A549 (cell line): ENCODE results near the gene GUCA2B. TPM values are rescaled to one million over a fixed set of nuclear protein-coding genes. Genes with fewer than 3 reads are reported as not detected.
A peak's percentile ranks its signal among the peaks of the same experiment; 100 is the strongest.

Source experiments
- ATAC-seq, 2 experiments: fragments of 200-7000 bp in 1 of 2; fragments of >200 bp in 1 of 2; cut with Nextera tagmentation in 1 of 2; cut with Tn5 transposase in 1 of 2; 3 replicates each; pipeline versions ENCODE4 v1.8.0 to v1.9.1; 2018 to 2020; ENCODE audit warnings: mild to moderate bottlenecking in 1 of 2, moderate library complexity in 1 of 2
- CTCF ChIA-PET: fragments of 300-600 bp; sonication (Branson Sonifier 250); formaldehyde crosslinking; extraction: SDS; loops from one replicate; lab custom pipeline; 2021; ENCODE audit warnings: antibody characterized with exemption, inconsistent platforms; lab: Yijun Ruan, JAX
- POLR2A ChIA-PET: fragments of 350-600 bp; formaldehyde crosslinking; extraction: SDS; loops from one replicate; lab custom pipeline; 2021; ENCODE audit warnings: antibody characterized with exemption, inconsistent platforms; lab: Yijun Ruan, JAX
- DNase-seq, 2 experiments: peaks; one replicate each; pipeline versions ENCODE4 v3.0.0 to v3.0.0-alpha.2; 2011 to 2016; ENCODE audit warnings: low read depth in 1 of 2, low spot score in 1 of 2
- FAIRE-seq: peaks from 2 replicates; lab custom pipeline; 2011; peaks lifted over from hg19 to GRCh38; lab: Jason Lieb, UNC
- H3K27ac ChIP-seq, 2 experiments: fragments of >200 bp; sonication (Bioruptor Twin); formaldehyde crosslinking; 3 replicates each; pipeline ENCODE4 v1.5.1; 2016 to 2017
- H3K4me1 ChIP-seq: fragments of >200 bp; sonication (Bioruptor Twin); formaldehyde crosslinking; 3 replicates; pipeline ENCODE4 v1.6.1; 2016
- H3K4me2 ChIP-seq: fragments of >200 bp; sonication (Bioruptor Twin); formaldehyde crosslinking; 3 replicates; pipeline ENCODE4 v1.6.1; 2016
- H3K4me3 ChIP-seq: fragments of >200 bp; sonication (Bioruptor Twin); formaldehyde crosslinking; 3 replicates; pipeline ENCODE4 v1.5.1; 2016
- H3K9me3 ChIP-seq: fragments of >200 bp; sonication (Bioruptor Twin); formaldehyde crosslinking; 3 replicates; pipeline ENCODE4 v1.6.1; 2016
- CBX8 ChIP-seq: fragments of 200-600 bp; sonication (generic); IDR thresholded peaks from 2 replicates; pipeline ENCODE4 v1.6.1; 2016
- CEBPB ChIP-seq, 2 experiments: fragments of >200 bp in 1 of 2; sonication (Bioruptor Twin) in 1 of 2; formaldehyde crosslinking in 1 of 2; IDR thresholded peaks; 2 replicates each; pipeline ENCODE4 v1.6.1; 2012 to 2016
- CHD2 ChIP-seq: fragments of 150-350 bp; IDR thresholded peaks from 2 replicates; pipeline ENCODE4 v1.6.1; 2014; ENCODE audit warnings: low read length; ENCODE audit not compliant: partially characterized antibody
- EHMT2 ChIP-seq: fragments of 200-600 bp; sonication (generic); IDR thresholded peaks from 2 replicates; pipeline ENCODE4 v1.6.1; 2016; ENCODE audit warnings: antibody characterized with exemption, low read depth, mild to moderate bottlenecking, moderate library complexity
- EP300 ChIP-seq, 2 experiments: fragments of >200 bp; sonication (Bioruptor Twin); formaldehyde crosslinking; IDR thresholded peaks; 2 replicates in 1 of 2; 3 replicates in 1 of 2; pipeline ENCODE4 v1.6.1; 2016 to 2017
- ESRRA ChIP-seq: fragments of 150-350 bp; IDR thresholded peaks from 2 replicates; pipeline ENCODE4 v1.6.1; 2014; ENCODE audit warnings: mild to moderate bottlenecking, low read length, borderline replicate concordance
- HOXB13 ChIP-seq: fragments of 250-450 bp; sonication (Bioruptor Pico); IDR thresholded peaks from 2 replicates; pipeline ENCODE4 v1.5.0; 2020; ENCODE audit warnings: low read depth, mild to moderate bottlenecking, moderate library complexity
- HOXB5 ChIP-seq: fragments of 250-450 bp; sonication (Bioruptor Pico); IDR thresholded peaks from 2 replicates; pipeline ENCODE4 v1.5.0; 2020; ENCODE audit warnings: mild to moderate bottlenecking, moderate library complexity
- JUN ChIP-seq, 2 experiments: fragments of >200 bp; sonication (Bioruptor Twin); formaldehyde crosslinking; IDR thresholded peaks; 2 replicates in 1 of 2; 3 replicates in 1 of 2; pipeline ENCODE4 v1.6.1; 2016 to 2017
- MYC ChIP-seq: IDR thresholded peaks from 2 replicates; pipeline ENCODE4 v1.6.1; 2012; ENCODE audit warnings: mild to moderate bottlenecking, inconsistent platforms, low read length, improper control_type of control experiment, borderline replicate concordance
- PHF8 ChIP-seq: fragments of 200-600 bp; sonication (generic); IDR thresholded peaks from 2 replicates; pipeline ENCODE4 v1.6.1; 2016; ENCODE audit warnings: low read depth, mild to moderate bottlenecking, antibody characterized with exemption, moderate library complexity, borderline replicate concordance
- POLR2A ChIP-seq: IDR thresholded peaks from 2 replicates; pipeline ENCODE4 v1.6.1; 2012; ENCODE audit warnings: mild to moderate bottlenecking, low read length
- RAD21 ChIP-seq, 2 experiments: fragments of >200 bp in 1 of 2; sonication (Bioruptor Twin) in 1 of 2; formaldehyde crosslinking in 1 of 2; IDR thresholded peaks in 1 of 2; conservative IDR thresholded peaks in 1 of 2; 2 replicates in 1 of 2; 3 replicates in 1 of 2; pipeline ENCODE4 v1.6.1; 2012 to 2018; ENCODE audit warnings: inconsistent platforms in 1 of 2
- RARB ChIP-seq: fragments of 250-450 bp; sonication (Bioruptor Pico); IDR thresholded peaks from 2 replicates; pipeline ENCODE4 v1.8.0; 2021; ENCODE audit warnings: mild to moderate bottlenecking, moderate library complexity
- RNF2 ChIP-seq: fragments of 200-600 bp; sonication (generic); IDR thresholded peaks from 2 replicates; pipeline ENCODE4 v1.6.1; 2016; ENCODE audit warnings: low read depth, mild to moderate bottlenecking, antibody characterized with exemption, moderate library complexity, borderline replicate concordance
- SMC3 ChIP-seq: fragments of >200 bp; sonication (Bioruptor Twin); formaldehyde crosslinking; IDR thresholded peaks from 3 replicates; pipeline ENCODE4 v1.6.1; 2018; ENCODE audit warnings: inconsistent platforms
- SREBF2 ChIP-seq: fragments of 450-650 bp; IDR thresholded peaks from 2 replicates; pipeline ENCODE4 v1.6.1; 2014; ENCODE audit warnings: mild to moderate bottlenecking, moderate library complexity
- TFCP2L1 ChIP-seq: fragments of 250-450 bp; sonication (Bioruptor Pico); IDR thresholded peaks from 2 replicates; pipeline ENCODE4 v1.5.0; 2021; ENCODE audit warnings: mild to moderate bottlenecking
- ZC3H11A ChIP-seq: fragments of 450-650 bp; IDR thresholded peaks from 2 replicates; pipeline ENCODE4 v1.6.1; 2014; ENCODE audit warnings: antibody characterized with exemption, mild to moderate bottlenecking
- ZFP36 ChIP-seq: fragments of 450-650 bp; IDR thresholded peaks from 2 replicates; pipeline ENCODE4 v1.6.1; 2014; ENCODE audit warnings: borderline replicate concordance; ENCODE audit not compliant: partially characterized antibody
- ZNF302 ChIP-seq: fragments of 250-450 bp; sonication (Bioruptor Pico); IDR thresholded peaks from 2 replicates; pipeline ENCODE4 v1.9.0; 2021; ENCODE audit warnings: inconsistent platforms, mild to moderate bottlenecking, moderate library complexity
- ZSCAN20 ChIP-seq: fragments of 250-450 bp; sonication (Bioruptor Pico); IDR thresholded peaks from 2 replicates; pipeline ENCODE4 v1.8.0; 2022; ENCODE audit warnings: mild to moderate bottlenecking, moderate library complexity
- WGBS: methylation state at CpG from one replicate; pipeline ENCODE4 v1.1.6; 2017; ENCODE audit errors: missing lambda C conversion rate; 5-methylcytosine and 5-hydroxymethylcytosine counted together
- polyA plus RNA-seq, 4 experiments: library from polyadenylated mRNA; depleted of rRNA in 3 of 4; stranded (reverse); fragments of >200 nt; fragmentation: RNase III in 1 of 4; extraction: RNeasy Plus Mini Kit Qiagen cat#74134 plus additional on column Dnase treatment in 1 of 4; gene quantifications; 2 replicates in 3 of 4; 3 replicates in 1 of 4; pipeline ENCODE4 v1.2.3, GENCODE V29; 2011 to 2017
- TF ChIP-seq, protein P1 (sequence below): fragments of >200 bp; sonication (Bioruptor Twin); formaldehyde crosslinking; IDR thresholded peaks from 2 replicates; pipeline ENCODE4 v1.6.1; 2016
- TF ChIP-seq, protein P2 (sequence below): fragments of >200 bp; sonication (Bioruptor Twin); formaldehyde crosslinking; IDR thresholded peaks from 3 replicates; pipeline ENCODE4 v1.5.1; 2016
- TF ChIP-seq, protein P3 (sequence below): IDR thresholded peaks from 2 replicates; pipeline ENCODE4 v1.6.1; 2012

The GUCA2B gene
- polyA plus RNA-seq, 2 of the 4 experiments (the other 2 are of a cell fraction): 0.17 TPM; not detected in 1

DNA sequence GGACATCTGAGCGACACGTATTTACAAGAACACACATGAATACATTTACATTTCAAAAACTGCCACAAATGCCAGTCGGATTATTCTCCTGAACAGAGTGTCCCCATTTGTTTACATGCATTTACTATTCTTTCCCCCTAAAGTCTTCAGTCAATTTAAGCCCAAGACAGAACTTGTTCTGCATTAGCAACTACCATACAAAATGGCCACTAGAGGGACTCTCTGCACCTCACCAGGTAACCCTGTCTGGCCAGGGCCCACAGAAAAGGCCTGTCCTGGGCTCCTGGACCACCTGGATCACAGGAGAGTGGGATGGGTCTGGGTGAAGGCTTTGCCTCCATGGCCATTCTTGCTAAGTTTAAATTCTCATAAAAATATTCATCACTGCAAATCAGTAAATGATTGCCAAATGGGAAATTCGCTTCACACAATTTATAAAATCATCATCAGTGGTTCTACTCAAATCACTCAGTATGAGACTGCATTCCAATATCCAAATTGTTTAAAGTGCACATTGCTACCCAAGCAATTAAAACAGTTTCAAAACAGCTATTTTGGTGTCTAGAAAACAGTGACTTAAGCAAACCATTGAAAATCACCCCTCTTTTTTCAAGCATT, 23.8 kb downstream of the GUCA2B start:
- Histone ChIP-seq H3K9me3 (no peaks in the 10 kb centered on the region), H3K4me2 (no peak overlapping the region), H3K27ac (no peak overlapping the region), H3K4me1 (no peaks in the 10 kb centered on the region), H3K4me3 (no peak overlapping the region)
- WGBS: 73% methylated on average over 4 of the region's 4 CpGs
- DNase-seq (peak; percentile 40 to 56), ATAC-seq (peak; percentile 51 to 77; a peak in 4 of 6 replicates), FAIRE-seq (no peak)
- CTCF ChIA-PET: interaction anchor here (0.8 to 1.4 kb wide), 6 partner anchors 9 to 603 kb away, joined by 3 to 8 read pairs (median 3); no protein-coding TSS in a partner anchor
- POLR2A ChIA-PET: interaction anchor here (0.6 kb wide), 1 partner anchor 86 kb away, joined by 6 read pairs; no protein-coding TSS in a partner anchor
- peak; percentile 70 to 74 for TF ChIP-seq RAD21 (conservative IDR thresholded peaks at IDR 0.05 in 1 of 2, IDR thresholded peaks at IDR 0.05 in 1 of 2)
- TF ChIP-seq TFCP2L1 (CRISPR knock-in tag): no peak
- TF ChIP-seq, protein P1, sequence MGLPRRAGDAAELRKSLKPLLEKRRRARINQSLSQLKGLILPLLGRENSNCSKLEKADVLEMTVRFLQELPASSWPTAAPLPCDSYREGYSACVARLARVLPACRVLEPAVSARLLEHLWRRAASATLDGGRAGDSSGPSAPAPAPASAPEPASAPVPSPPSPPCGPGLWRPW: no peak
- TF ChIP-seq, protein P2, sequence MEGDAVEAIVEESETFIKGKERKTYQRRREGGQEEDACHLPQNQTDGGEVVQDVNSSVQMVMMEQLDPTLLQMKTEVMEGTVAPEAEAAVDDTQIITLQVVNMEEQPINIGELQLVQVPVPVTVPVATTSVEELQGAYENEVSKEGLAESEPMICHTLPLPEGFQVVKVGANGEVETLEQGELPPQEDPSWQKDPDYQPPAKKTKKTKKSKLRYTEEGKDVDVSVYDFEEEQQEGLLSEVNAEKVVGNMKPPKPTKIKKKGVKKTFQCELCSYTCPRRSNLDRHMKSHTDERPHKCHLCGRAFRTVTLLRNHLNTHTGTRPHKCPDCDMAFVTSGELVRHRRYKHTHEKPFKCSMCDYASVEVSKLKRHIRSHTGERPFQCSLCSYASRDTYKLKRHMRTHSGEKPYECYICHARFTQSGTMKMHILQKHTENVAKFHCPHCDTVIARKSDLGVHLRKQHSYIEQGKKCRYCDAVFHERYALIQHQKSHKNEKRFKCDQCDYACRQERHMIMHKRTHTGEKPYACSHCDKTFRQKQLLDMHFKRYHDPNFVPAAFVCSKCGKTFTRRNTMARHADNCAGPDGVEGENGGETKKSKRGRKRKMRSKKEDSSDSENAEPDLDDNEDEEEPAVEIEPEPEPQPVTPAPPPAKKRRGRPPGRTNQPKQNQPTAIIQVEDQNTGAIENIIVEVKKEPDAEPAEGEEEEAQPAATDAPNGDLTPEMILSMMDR: peak; percentile 68
- TF ChIP-seq JUN (IDR thresholded peaks at IDR 0.05): no peak
- no peak for TF ChIP-seq ZFP36
- no peak for TF ChIP-seq HOXB5
- peak; percentile 62 for TF ChIP-seq SMC3
- no peak for TF ChIP-seq CBX8

DNA sequence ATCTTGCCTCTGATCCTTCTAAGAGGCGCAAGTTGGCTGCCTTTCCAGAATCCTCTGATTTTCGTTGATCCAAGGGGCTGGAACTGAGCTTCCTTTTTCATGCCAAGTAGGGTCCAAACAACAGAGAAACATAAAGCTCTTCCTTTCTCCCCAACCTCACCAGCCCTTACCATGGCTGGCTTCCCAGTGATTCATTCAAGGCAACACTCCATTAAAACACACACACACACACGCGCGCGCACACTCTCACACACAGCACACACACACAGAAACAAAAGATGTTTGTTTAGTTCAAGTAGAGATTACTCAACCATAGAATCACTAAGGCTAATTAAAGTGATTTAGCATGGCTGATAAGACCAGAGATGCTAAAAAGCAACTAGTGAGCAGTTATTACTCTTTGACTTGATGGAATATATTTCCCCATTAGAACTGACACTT, 24.4 kb downstream of the GUCA2B start:
- CTCF ChIA-PET: interaction anchor here (0.8 to 1.0 kb wide), 5 partner anchors 10 to 366 kb away, joined by 3 read pairs; no protein-coding TSS in a partner anchor
- Histone ChIP-seq H3K4me3 (no peak overlapping the region), H3K9me3 (no peaks in the 10 kb centered on the region), H3K4me2 (no peak overlapping the region), H3K27ac (no peak overlapping the region), H3K4me1 (no peaks in the 10 kb centered on the region)
- FAIRE-seq (no peak), ATAC-seq (no peak), DNase-seq (no peak)
- POLR2A ChIA-PET: interaction anchor here (0.6 kb wide), 1 partner anchor 86 kb away, joined by 6 read pairs; no protein-coding TSS in a partner anchor
- TF ChIP-seq, protein P3, sequence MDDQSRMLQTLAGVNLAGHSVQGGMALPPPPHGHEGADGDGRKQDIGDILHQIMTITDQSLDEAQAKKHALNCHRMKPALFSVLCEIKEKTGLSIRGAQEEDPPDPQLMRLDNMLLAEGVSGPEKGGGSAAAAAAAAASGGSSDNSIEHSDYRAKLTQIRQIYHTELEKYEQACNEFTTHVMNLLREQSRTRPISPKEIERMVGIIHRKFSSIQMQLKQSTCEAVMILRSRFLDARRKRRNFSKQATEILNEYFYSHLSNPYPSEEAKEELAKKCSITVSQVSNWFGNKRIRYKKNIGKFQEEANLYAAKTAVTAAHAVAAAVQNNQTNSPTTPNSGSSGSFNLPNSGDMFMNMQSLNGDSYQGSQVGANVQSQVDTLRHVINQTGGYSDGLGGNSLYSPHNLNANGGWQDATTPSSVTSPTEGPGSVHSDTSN: no peak
- no peak for TF ChIP-seq CEBPB (IDR thresholded peaks at IDR 0.05)
- TF ChIP-seq JUN (IDR thresholded peaks at IDR 0.05): no peak
- no peak for TF ChIP-seq MYC
- TF ChIP-seq, protein P2: no peak
- TF ChIP-seq HOXB13: no peak
- no peak for TF ChIP-seq RNF2
- no peak for TF ChIP-seq POLR2A
- TF ChIP-seq EHMT2: no peak
- TF ChIP-seq CHD2: no peak
- TF ChIP-seq RARB (CRISPR knock-in tag): no peak
- no peak for TF ChIP-seq ZC3H11A
- no peak for TF ChIP-seq EP300 (IDR thresholded peaks at IDR 0.05)
- no peak for TF ChIP-seq ZSCAN20 (CRISPR knock-in tag)
- TF ChIP-seq SMC3: no peak
- no peak for TF ChIP-seq ESRRA
- no peak for TF ChIP-seq ZNF302
- no peak for TF ChIP-seq PHF8
- no peak for TF ChIP-seq HOXB5
- no peak for TF ChIP-seq SREBF2
- WGBS: 82% methylated on average over 6 of the region's 6 CpGs
